ENCODE data around the gene CEACAM16.

DNA sequence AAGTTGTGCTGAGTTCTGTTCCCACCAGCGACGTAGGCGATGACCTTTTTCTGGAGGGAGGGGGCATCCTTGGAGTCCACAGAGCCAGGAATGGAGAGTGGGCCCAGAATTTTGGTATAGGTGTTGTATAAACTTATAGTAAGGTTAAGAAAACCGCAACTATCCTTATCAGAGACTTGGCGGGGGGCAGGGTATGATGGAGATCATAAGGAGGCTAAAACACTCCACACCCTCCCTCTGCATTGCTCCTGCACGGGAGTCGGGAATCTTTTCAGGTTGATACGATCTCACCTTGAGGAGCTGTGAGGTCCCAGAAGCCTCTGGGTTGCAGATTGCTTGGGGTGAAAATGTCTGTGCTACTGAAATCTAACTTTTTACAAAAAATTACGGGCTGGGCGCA lies 34.0 kb upstream of the CEACAM16 start:
- TF ChIP-seq, protein P1, sequence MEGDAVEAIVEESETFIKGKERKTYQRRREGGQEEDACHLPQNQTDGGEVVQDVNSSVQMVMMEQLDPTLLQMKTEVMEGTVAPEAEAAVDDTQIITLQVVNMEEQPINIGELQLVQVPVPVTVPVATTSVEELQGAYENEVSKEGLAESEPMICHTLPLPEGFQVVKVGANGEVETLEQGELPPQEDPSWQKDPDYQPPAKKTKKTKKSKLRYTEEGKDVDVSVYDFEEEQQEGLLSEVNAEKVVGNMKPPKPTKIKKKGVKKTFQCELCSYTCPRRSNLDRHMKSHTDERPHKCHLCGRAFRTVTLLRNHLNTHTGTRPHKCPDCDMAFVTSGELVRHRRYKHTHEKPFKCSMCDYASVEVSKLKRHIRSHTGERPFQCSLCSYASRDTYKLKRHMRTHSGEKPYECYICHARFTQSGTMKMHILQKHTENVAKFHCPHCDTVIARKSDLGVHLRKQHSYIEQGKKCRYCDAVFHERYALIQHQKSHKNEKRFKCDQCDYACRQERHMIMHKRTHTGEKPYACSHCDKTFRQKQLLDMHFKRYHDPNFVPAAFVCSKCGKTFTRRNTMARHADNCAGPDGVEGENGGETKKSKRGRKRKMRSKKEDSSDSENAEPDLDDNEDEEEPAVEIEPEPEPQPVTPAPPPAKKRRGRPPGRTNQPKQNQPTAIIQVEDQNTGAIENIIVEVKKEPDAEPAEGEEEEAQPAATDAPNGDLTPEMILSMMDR (conservative IDR thresholded peaks at IDR 0.05): no peak
- TF ChIP-seq EZH2 (IDR thresholded peaks at IDR 0.05; ENCODE audit: low read depth): no peak
